AG04449 (cell line): ENCODE data around the gene PIP4K2A.

Experiments
- CTCF ChIA-PET: fragments of 350-600 bp; formaldehyde crosslinking; extraction: SDS; loops from one replicate; lab custom pipeline; 2021; ENCODE audit warnings: antibody characterized with exemption; lab: Yijun Ruan, JAX
- POLR2A ChIA-PET: fragments of 400-600, 350-600 bp; formaldehyde crosslinking; extraction: SDS; loops from one replicate; lab custom pipeline; 2020; ENCODE audit warnings: antibody characterized with exemption, inconsistent platforms; lab: Yijun Ruan, JAX
- DNase-seq: peaks from one replicate; pipeline ENCODE4 v3.0.0-alpha.2; 2010; ENCODE audit warnings: low read depth, low spot score
- H3K4me3 ChIP-seq: 2 replicates; pipeline ENCODE4 v1.5.1; 2011; ENCODE audit warnings: low read depth, mild to moderate bottlenecking, control low read depth, low read length
- TF ChIP-seq, protein P1 (sequence below): IDR thresholded peaks from one replicate; pipeline ENCODE4 v1.5.1; 2011; ENCODE audit warnings: mild to moderate bottlenecking, moderate library complexity, low read length, control low read depth, inconsistent platforms; ENCODE audit not compliant: insufficient read depth; ENCODE audit errors: missing control alignments

PIP4K2A gene

DNA sequence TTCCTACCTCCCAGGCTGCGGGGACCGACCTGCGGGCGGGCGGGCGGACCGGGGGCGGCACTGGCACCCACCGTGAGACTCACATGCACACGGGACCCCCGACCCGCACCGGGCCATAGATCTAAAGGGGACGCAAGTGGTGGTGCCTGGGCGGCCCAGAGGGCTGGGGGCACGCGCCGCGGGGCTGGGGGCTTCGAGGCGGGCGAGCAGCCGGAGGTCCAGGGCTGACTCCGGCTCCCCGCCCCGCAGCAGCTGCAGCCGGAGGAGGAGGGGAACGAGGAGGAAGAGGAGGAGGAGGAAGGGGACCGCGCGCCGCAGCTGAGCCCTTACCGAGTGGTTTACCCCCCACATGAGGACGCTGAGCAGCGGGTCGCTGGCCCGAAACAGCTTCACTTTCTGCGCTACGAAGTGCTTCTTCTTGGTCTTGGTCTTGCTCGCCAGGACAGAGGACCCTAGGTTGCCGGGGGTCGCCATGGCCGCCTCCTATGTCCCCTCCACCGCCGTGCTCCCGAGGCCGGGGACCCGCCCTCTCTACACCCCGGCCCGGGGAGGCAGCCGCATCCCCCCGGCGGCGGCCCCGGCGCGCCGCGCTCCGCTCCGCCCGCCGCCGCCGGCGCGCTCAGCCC is 412 bp downstream of the PIP4K2A start:
- peak overlapping the region; percentile 93 for H3K4me3 ChIP-seq
- ChIA-PET CTCF (interaction anchor here (1.7 to 2.0 kb wide), 2 partner anchors 118 to 275 kb away, joined by 5 to 6 read pairs; no protein-coding TSS in a partner anchor), POLR2A (no interaction called here)
- TF ChIP-seq, protein P1, sequence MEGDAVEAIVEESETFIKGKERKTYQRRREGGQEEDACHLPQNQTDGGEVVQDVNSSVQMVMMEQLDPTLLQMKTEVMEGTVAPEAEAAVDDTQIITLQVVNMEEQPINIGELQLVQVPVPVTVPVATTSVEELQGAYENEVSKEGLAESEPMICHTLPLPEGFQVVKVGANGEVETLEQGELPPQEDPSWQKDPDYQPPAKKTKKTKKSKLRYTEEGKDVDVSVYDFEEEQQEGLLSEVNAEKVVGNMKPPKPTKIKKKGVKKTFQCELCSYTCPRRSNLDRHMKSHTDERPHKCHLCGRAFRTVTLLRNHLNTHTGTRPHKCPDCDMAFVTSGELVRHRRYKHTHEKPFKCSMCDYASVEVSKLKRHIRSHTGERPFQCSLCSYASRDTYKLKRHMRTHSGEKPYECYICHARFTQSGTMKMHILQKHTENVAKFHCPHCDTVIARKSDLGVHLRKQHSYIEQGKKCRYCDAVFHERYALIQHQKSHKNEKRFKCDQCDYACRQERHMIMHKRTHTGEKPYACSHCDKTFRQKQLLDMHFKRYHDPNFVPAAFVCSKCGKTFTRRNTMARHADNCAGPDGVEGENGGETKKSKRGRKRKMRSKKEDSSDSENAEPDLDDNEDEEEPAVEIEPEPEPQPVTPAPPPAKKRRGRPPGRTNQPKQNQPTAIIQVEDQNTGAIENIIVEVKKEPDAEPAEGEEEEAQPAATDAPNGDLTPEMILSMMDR, result no peak
- DNase-seq, result no peak

DNA sequence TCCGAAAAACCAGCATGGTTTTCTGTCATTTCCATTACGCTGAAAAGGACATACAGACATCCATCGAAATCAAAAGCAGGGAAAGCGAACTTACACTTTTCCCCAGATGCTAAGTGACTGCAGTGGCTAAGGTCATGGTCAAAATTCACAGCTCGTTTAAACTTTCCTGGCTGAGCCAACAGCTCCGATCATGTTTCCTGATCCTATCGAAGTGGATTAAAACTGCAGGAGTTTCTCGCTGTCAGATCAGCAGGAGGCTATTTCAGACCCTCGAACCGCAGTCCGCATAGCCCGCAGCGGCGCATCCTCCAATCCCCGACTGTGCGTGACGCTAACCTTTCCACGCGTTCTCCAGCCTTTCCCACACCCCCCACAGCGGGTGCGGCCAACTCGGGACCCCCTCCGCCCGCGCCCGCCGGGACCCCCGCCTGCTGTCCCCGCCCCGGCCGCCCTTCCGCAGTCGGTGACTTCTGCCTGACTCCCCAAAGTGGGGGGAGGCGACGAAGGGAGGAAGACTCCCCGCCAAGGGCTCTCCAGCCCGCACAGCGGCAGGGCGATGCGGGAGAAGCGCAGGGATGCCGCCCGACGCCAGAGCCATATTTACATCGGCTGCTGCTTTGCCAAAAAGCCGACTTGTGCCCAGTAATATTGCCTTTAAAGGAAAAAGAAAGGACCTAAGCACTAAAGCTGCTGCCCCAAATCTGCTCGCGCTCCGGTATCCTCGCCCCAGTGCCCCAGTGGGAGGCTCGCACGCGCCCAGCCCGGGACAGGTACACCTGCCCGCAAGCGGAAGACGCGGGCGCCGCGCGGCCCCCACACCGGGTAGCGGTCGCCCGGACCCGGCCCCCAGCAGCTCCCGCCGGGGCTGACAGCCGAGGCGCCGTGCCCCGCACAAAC is 1.2 kb downstream of the PIP4K2A start:
- H3K4me3 ChIP-seq, result peak overlapping the region; percentile 93
- TF ChIP-seq, protein P1, result no peak
- POLR2A ChIA-PET, result interaction anchor here (0.5 to 0.6 kb wide), 2 partner anchors 9 to 78 kb away, joined by 3 read pairs; no protein-coding TSS in a partner anchor
- DNase-seq, result no peak
- CTCF ChIA-PET, result interaction anchor here (0.8 to 2.0 kb wide), 4 partner anchors 28 to 276 kb away, joined by 3 to 6 read pairs (median 4); no protein-coding TSS in a partner anchor

DNA sequence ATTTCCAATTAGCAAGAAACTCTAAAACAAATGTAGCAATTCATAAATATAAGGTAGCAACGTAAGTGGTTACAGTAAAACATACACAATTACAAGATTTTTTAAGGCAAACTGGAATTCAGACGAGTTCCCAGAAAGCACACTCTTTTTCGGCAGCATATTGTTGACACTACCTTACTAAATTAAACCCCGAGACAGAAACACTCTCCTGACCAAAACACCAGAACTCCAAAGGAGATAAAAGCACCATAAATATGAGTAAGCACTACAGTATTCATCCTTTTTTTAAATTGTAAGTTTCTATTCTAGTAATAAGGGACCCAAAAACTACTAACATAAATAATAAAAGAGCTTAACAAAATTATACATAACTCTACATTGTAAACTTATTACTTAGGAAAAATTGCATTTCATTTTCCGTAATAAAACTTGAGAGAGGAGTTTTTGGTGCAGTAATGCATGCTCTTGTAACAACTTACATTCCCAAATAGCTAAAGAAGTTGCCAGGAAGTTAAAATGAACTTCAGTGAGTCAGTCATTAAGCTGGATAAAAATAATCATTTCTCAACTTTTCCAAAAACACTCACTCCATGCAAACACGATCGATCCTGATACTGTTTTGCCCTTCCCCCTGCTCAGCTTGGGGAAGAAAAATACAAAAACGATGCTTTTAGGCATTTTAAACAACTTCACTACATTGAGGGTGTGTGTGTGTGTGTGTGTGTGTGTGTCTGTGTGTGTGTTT is 2.0 kb downstream of the PIP4K2A start:
- ChIA-PET POLR2A (interaction anchor here (0.5 to 0.6 kb wide), 3 partner anchors 10 to 138 kb away, joined by 3 read pairs; no protein-coding TSS in a partner anchor), CTCF (interaction anchor here (0.8 to 2.0 kb wide), 6 partner anchors 19 to 1216 kb away, joined by 3 to 6 read pairs (median 3); no protein-coding TSS in a partner anchor)
- TF ChIP-seq, protein P1, result no peak
- DNase-seq, result no peak
- H3K4me3 ChIP-seq, result peak overlapping the region; percentile 93

DNA sequence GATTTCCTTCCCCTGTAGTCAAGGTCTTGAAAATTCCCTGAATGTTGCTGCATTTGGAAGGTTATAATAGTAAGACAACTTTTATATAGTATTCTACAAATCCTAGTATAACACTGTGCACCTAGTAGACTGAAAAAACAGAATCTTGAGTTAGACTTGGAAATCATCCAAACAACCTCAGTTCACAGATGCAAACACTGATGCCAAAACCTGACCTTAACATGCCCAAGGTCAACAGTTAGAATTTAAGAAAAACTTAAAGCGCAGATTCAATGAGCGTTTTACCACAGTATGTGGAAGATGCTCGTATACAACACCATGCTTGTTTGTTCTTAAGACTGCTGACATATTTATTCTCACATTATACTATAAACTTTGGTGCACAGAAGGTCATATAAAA is 3.0 kb downstream of the PIP4K2A start:
- no peak overlapping the region for H3K4me3 ChIP-seq
- no peak for DNase-seq
- POLR2A ChIA-PET, result no interaction called here
- TF ChIP-seq, protein P1, result no peak
- CTCF ChIA-PET, result interaction anchor here (1.3 to 1.7 kb wide), 2 partner anchors 126 to 137 kb away, joined by 5 read pairs; no protein-coding TSS in a partner anchor

DNA sequence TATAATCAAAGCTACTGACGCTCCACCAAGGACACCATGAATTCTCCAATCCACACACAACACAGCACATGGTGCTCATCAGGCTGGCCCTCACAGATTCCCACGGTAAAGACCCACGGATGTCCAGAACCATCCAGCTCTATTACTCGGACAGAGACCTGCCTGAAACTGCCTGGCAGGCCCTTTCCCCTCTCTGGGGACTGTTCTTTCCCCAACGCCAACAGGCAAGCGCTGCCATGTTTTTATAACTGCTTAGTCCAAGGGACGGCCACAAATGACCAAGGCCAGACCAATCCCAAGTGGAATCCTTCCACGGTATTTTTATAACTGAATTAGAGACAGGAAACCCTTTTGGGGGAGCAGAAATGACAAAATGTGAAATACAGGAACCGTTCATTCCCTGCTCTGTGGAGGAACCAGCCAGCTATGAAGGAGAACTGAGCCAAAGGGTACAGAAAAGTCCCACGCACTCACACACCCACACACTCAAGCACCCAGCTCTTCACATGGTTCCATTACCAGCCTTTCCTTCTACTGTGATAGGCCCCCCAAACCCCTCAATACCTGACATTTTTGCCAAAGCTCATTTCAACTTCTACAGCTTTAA is 4.1 kb downstream of the PIP4K2A start:
- CTCF ChIA-PET, result interaction anchor here (1.3 to 1.7 kb wide), 2 partner anchors 125 to 136 kb away, joined by 5 read pairs; no protein-coding TSS in a partner anchor
- POLR2A ChIA-PET, result no interaction called here

More for the DNA sequence above, 4.1 kb downstream of the PIP4K2A start:
- no peak for DNase-seq
- TF ChIP-seq, protein P1, result no peak
- no peak overlapping the region for H3K4me3 ChIP-seq
